ENCODE results near the gene HDAC4.

Gene HDAC4

GRCh38 chr2:239273280-239274234 is 127.3 kb downstream of the HDAC4 start:
- peak in 25 of 42 donors; percentile 1 to 55 (median 18) for DNase-seq
- intact Hi-C loops (cut with DNase I): no loop called here

GRCh38 chr2:239272626-239273025 is 128.2 kb downstream of the HDAC4 start:
- DNase-seq: peak in 15 of 42 donors; percentile 2 to 36 (median 7)
- intact Hi-C loops (cut with DNase I): no loop called here

- intact Hi-C loops (cut with DNase I): no loop called here
- DNase-seq: peak in 17 of 42 donors; percentile 2 to 51 (median 10)
Measured at GRCh38 chr2:239271882-239272281, 128.9 kb downstream of the HDAC4 start.

- peak in 17 of 42 donors; percentile 2 to 48 (median 13) for DNase-seq
Measured at GRCh38 chr2:239271471-239271870, 129.3 kb downstream of the HDAC4 start.

GRCh38 chr2:239269916-239270315 is 130.9 kb downstream of the HDAC4 start:
- intact Hi-C loops (cut with DNase I): no loop called here
- DNase-seq: peak in 18 of 42 donors; percentile 2 to 34 (median 10)

More at GRCh38 chr2:239271471-239271870, 129.3 kb downstream of the HDAC4 start:
- intact Hi-C loops (cut with DNase I): no loop called here

GRCh38 chr2:239269173-239269885 is 131.5 kb downstream of the HDAC4 start:
- DNase-seq: peak in 15 of 42 donors; percentile 1 to 36 (median 10)
- intact Hi-C loops (cut with DNase I): no loop called here

GRCh38 chr2:239268549-239268948 is 132.3 kb downstream of the HDAC4 start:
- intact Hi-C loops (cut with DNase I): no loop called here
- peak in 10 of 42 donors; percentile 4 to 24 (median 8) for DNase-seq

- peak in 27 of 42 donors; percentile 17 to 77 (median 55) for DNase-seq
- intact Hi-C loops (cut with DNase I): no loop called here
Measured at GRCh38 chr2:239268082-239268481, 132.7 kb downstream of the HDAC4 start.

- peak in 28 of 42 donors; percentile 28 to 76 (median 55) for DNase-seq
- intact Hi-C loops (cut with DNase I): no loop called here
Measured at GRCh38 chr2:239267288-239267951, 133.4 kb downstream of the HDAC4 start.

GRCh38 chr2:239266779-239267287 is 134.0 kb downstream of the HDAC4 start:
- intact Hi-C loops (cut with DNase I): no loop called here
- peak in 15 of 42 donors; percentile 0 to 38 (median 11) for DNase-seq

GRCh38 chr2:239266434-239266766 is 134.4 kb downstream of the HDAC4 start:
- peak in 8 of 42 donors; percentile 0 to 32 (median 6) for DNase-seq
- intact Hi-C loops (cut with DNase I): no loop called here

- peak in 20 of 42 donors; percentile 0 to 42 (median 10) for DNase-seq
- intact Hi-C loops (cut with DNase I): no loop called here
Measured at GRCh38 chr2:239265681-239266433, 135.0 kb downstream of the HDAC4 start.

- intact Hi-C loops (cut with DNase I): no loop called here
- DNase-seq: peak in 21 of 42 donors; percentile 2 to 67 (median 26)
Measured at GRCh38 chr2:239264838-239265651, 135.8 kb downstream of the HDAC4 start.

- intact Hi-C loops (cut with DNase I): no loop called here
- DNase-seq: peak in 12 of 42 donors; percentile 2 to 35 (median 10)
Measured at GRCh38 chr2:239264492-239264837, 136.4 kb downstream of the HDAC4 start.

GRCh38 chr2:239263669-239264491 is 136.9 kb downstream of the HDAC4 start:
- peak in 26 of 42 donors; percentile 5 to 68 (median 46) for DNase-seq
- intact Hi-C loops (cut with DNase I): no loop called here

GRCh38 chr2:239263231-239263630 is 137.6 kb downstream of the HDAC4 start:
- intact Hi-C loops (cut with DNase I): no loop called here
- peak in 14 of 42 donors; percentile 1 to 28 (median 7) for DNase-seq

Data from head of caudate nucleus (tissue), 42 donors.